Colonic mucosa (tissue), 4 donors: ENCODE data around the gene IRF4. TPM values are rescaled to one million over a fixed set of nuclear protein-coding genes. Genes with fewer than 3 reads are reported as not detected.

ENCODE experiments used
- DNase-seq: peaks from one replicate; pipeline ENCODE4 v3.0.0-alpha.2; 2020
- H3K27ac ChIP-seq: fragments of 200-600 bp; one replicate; pipeline ENCODE4 v1.8.0; 2021
- H3K27me3 ChIP-seq: fragments of 200-600 bp; one replicate; pipeline ENCODE4 v1.8.0; 2021
- H3K36me3 ChIP-seq: fragments of 200-600 bp; one replicate; pipeline ENCODE4 v1.8.0; 2021
- H3K4me1 ChIP-seq: fragments of 200-600 bp; one replicate; pipeline ENCODE4 v1.8.0; 2021; ENCODE audit warnings: mild to moderate bottlenecking
- H3K4me3 ChIP-seq: fragments of 200-600 bp; one replicate; pipeline ENCODE4 v1.8.0; 2021
- H3K9ac ChIP-seq, 2 donors: one replicate each; pipeline ENCODE4 v1.7.0; 2013; ENCODE audit warnings: control low read depth in 2 of 2, low read depth in 2 of 2, low read length in 2 of 2
- H3K9me3 ChIP-seq: fragments of 200-600 bp; one replicate; pipeline ENCODE4 v1.8.0; 2021
- CTCF ChIP-seq: fragments of 200-600 bp; IDR thresholded peaks from one replicate; pipeline ENCODE4 v1.8.0; 2022; ENCODE audit warnings: antibody characterized with exemption, mild to moderate bottlenecking
- intact Hi-C: fragments of 100-400 bp; cut with DNase I; formaldehyde crosslinking; loops from one replicate; pipeline ENCODE4 v1.14.1; 2022
- total RNA-seq, 2 donors: library from RNA; stranded (reverse); fragmentation: NEBNext Ultra II Directional in 1 of 2; extraction: Animal tissue kit (Norgen Biotek cat#: 25700) in 1 of 2; gene quantifications; one replicate each; pipeline ENCODE4 v1.2.1, GENCODE V29; 2021
- donor health status: healthy.
- donor health status: DM: no; HTN: no; CAD: no.
- donor health status: DM: no; HTN: no; CAD: no.

Gene IRF4
- total RNA-seq, result 1 to 10 TPM; 4.7 to 8.8 TPM

DNA sequence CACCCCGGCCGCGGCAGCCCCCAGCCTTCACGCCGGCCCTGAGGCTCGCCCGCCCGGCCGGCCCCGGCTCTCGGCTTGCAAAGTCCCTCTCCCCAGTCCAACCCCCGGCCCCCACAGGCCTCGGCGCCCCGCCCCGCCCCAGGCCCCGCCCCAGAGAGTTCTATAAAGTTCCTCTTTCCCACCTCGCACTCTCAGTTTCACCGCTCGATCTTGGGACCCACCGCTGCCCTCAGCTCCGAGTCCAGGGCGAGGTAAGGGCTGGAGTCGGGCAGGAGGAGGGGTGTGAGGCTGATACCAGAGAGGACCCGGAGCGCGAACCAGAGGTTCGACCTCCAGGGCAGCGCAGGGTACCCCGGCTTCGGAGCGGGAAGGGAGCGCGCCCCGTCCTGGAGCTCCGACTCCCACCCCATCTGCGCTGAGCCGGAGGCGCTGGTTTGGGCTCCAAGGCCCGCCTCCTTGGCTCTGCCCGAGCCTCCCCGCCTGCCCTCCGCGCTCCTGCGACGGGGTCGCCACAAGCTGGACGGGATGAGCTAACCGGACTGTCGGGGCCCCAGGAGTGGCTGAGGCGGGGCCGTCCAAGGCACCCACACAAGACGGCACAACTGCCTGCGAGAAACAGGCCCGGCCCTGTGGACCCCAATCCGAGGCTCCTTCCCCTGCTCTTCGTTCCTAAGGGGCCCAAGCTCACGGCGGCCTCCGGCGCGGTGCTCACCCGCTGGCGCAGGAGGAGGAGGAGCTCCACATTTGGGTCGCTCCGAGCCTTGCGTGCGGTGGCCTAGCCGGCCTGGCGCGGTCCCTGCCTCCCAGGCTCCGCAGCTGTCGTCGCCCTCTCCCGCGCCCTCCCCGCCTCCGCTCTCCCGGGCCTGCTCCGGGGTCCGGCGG, at the start of gene IRF4:
Gene IRF4 (plus strand): TSS at position 194 of the 882 bp plus-strand sequence. CDS start 1,401 bp downstream, outside the sequence.
- no peaks in the 10 kb centered on the region for H3K36me3 ChIP-seq
- intact Hi-C loops, result no loop called here
- no peaks in the 10 kb centered on the region for H3K9me3 ChIP-seq
- no peak for TF ChIP-seq CTCF
- H3K27ac ChIP-seq, result no peak within 1 kb of the TSS
- peak within 1 kb of the TSS; percentile 51 to 68 for H3K9ac ChIP-seq
- DNase-seq, result peak; percentile 36
- H3K4me1 ChIP-seq, result no peaks in the 10 kb centered on the region
- H3K27me3 ChIP-seq, result peaks cover 54% of the 10 kb centered on the region
- H3K4me3 ChIP-seq, result peak within 1 kb of the TSS; percentile 37

GRCh38 chr6:341914-342831, 49.4 kb upstream of the IRF4 start:
- TF ChIP-seq CTCF, result no peak
- Histone ChIP-seq H3K9me3 (no peaks in the 10 kb centered on the region), H3K4me1 (no peaks in the 10 kb centered on the region), H3K9ac (no peak overlapping the region), H3K4me3 (no peak overlapping the region), H3K27ac (no peak overlapping the region), H3K36me3 (no peaks in the 10 kb centered on the region), H3K27me3 (no peaks in the 10 kb centered on the region)
- DNase-seq, result no peak
- intact Hi-C loops, result no loop called here

GRCh38 chr6:342832-343179, 48.7 kb upstream of the IRF4 start:
- no peaks in the 10 kb centered on the region for H3K27me3 ChIP-seq
- TF ChIP-seq CTCF, result no peak
- no peak overlapping the region for H3K27ac ChIP-seq
- H3K36me3 ChIP-seq, result no peaks in the 10 kb centered on the region
- no peaks in the 10 kb centered on the region for H3K9me3 ChIP-seq
- H3K4me3 ChIP-seq, result no peak overlapping the region
- no peak for DNase-seq
- intact Hi-C loops, result no loop called here
- no peaks in the 10 kb centered on the region for H3K4me1 ChIP-seq
- no peak overlapping the region for H3K9ac ChIP-seq

DNA sequence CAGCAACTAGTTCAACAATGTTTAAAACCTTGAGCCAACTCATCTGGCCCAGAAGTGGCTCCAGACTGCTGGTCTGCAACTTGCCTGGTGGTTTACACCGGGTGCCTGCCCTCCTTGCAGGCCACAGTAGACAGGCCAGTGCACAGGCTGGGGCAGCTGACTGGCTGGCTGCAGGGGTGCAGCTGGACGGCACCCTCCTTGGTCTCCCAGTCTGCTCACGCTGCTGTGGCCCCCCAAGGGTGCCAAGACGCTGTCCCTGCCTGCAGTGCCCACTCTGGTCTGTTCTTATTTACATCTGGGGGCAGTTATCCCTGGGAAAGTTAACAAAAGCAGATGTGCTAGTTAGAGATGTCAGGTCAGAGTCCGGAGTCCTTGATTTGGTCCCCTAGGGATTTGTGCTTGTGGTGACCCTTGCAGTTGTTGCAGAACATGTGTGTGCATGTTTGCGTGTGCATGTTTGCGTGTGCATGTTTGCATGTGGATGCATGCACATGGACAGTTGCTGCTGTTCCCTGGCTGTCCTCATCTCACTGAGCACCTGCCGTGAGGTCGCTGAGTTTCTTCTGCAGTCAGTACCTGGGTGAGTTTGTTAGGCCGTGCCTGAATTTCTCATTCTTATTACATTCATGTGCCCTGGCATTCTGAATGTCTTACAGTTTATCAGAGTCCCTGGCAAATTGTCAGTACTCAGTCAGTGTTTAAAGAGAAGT, 48.2 kb upstream of the IRF4 start:
- no peak for TF ChIP-seq CTCF
- intact Hi-C loops, result no loop called here
- Histone ChIP-seq H3K36me3 (no peaks in the 10 kb centered on the region), H3K9me3 (no peaks in the 10 kb centered on the region), H3K27me3 (no peaks in the 10 kb centered on the region), H3K27ac (no peak overlapping the region), H3K9ac (no peak overlapping the region), H3K4me3 (no peak overlapping the region), H3K4me1 (no peaks in the 10 kb centered on the region)
- DNase-seq, result no peak
